Fibroblast of skin of left quadriceps (primary cell): ENCODE data around the gene ZBTB39.
A peak's percentile ranks its signal among the peaks of the same experiment; 100 is the strongest.
"Not testable (repeated sequence)": the region's sequence is repeated elsewhere in the genome, so short reads cannot be mapped to it uniquely, and the experiment has no call there.

Source experiments
- DNase-seq, 2 experiments: peaks; one replicate each; pipeline ENCODE4 v3.0.0-alpha.2; 2013; ENCODE audit warnings: low read depth in 2 of 2

The ZBTB39 gene

DNA sequence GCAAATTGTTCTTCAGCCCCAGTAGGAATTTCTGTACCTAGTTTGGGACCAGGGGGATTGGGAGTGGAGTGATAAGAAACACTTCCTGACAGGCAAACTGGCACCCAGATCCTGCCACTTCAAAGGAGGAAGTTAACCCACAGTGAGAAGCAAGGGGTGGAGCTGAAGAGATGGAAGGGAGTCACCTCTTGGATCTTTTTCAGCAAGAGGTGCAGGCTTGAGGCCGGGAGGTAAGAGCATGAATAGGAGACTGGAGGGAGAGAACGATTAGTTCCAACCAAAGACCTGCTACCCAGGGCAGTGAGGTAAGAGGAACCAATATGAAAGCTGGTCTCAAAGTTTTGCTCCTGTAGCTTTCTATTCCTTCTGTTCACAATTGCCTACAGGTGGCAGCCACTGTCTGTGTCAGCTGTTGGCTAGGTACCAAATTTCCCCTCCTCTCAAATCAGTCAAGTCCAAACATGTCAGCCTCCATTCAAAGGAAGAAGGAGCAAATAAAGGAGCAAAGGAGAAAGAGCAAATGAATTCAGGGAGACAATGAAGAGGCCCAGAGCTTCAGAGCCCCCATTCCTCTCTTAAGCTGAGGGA is 24.9 kb upstream of the ZBTB39 start:
- DNase-seq: no peak

DNA sequence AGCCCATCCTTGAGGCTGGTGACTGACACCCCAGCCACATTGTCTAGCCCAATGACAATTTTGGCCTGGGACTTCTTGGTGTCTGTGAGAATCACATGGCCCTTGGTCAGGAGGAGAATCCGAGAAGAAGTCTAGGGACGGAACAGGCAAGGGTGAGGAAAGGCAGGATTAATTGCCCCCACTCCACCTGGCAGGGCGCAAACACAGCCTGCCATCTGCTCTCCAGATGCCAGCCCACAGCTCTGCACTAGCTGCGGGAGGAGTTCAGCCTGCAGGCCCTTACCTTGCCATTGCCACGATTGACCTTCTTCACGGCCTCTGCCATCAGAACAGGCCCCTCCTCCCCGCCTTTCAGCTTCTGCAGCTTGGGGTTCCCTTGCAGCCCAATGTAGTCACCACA is 23.1 kb upstream of the ZBTB39 start:
- no peak for DNase-seq

DNA sequence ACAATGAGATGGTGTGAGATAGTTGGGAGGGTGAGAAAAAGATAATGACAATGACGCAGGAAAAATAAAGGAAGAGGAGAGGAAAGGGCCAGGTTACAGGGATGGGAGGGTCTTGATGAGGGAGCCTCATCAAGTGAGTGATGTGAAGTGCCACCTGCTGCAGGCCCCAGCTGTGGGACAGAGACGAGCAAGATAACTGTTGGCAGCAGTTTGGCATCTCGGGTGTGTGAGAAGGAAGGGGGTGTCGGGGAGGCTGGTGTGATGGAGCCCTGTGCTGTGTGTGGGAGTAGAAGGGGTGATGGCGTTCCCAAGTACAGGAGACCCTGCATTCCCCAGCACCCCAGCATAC is 21.4 kb upstream of the ZBTB39 start:
- DNase-seq: no peak

DNA sequence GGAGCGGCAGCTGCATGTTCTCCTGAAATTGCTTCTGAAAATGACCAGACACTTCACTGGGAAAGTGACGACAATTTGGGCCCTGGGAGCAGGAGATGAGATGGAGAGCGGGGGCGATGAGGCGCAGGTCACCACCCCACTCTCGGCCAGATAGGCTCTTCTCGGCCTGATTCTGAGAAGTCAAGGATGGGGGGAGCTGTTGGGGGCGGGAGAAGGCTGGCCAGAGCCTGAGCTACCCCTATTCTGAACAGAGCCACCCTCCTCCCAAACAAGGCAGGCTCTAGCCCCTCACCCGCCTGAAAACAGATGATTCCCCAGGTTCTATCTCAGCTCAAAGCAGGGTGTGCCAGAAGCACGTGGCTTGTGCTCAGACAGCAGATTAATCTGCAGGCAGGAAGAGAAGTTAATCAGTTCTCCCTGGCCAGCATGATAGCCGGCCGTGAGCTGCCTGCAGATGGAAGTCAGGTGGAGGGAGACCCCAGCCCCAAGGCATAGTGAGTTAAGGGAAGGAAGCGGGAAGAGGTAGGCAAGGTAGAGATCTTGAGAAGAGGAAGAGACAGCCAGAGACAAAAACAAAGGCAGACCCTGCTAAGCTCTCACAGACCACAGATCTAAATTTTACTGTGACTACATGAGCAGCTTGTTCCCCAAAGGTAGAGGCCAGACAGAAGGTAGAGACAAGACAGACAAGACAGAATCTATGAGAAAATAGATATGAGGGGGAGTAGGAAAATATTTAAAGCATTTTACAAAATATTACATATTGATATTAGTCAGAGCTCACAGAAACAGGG is 20.9 kb upstream of the ZBTB39 start:
- no peak for DNase-seq

DNA sequence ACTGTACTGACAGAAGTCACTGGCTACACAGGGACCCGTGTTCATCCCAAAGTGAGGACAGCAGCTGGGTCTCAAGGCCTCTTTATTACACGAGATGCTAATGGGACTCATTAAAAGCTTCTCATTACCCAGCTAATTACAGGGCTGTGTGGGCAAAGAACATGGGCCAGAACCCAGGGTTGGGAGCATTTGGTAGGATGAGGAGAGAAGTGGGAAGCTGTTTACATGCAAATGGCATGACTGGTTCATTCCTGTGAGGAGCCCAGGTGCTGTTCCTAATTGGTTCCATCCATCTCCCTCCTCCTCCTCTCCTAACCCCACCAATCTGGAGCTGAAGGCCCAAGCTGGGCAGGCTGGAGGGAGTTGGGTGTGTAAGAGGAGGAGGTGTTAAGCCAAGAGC is 18.9 kb upstream of the ZBTB39 start:
- DNase-seq: no peak

DNA sequence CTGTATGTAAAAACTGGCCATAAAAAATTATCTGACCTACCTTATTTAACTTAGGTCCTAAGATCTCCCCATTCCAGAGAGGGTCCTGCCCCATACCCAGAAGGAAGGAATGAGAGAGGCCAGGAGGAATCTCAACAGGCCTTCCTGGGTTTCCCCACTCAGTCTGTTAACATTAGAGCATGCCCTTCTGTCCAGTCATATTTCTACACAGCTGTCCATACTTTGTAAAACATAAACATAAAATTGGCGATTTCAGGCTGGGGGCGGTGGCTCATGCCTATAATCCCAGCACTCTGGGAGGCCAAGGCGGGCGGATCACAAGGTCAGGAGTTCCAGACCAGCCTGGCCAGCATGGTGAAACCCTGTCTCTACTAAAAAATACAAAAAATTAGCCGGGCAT is 16.0 kb upstream of the ZBTB39 start:
- not testable (repeated sequence) for DNase-seq

DNA sequence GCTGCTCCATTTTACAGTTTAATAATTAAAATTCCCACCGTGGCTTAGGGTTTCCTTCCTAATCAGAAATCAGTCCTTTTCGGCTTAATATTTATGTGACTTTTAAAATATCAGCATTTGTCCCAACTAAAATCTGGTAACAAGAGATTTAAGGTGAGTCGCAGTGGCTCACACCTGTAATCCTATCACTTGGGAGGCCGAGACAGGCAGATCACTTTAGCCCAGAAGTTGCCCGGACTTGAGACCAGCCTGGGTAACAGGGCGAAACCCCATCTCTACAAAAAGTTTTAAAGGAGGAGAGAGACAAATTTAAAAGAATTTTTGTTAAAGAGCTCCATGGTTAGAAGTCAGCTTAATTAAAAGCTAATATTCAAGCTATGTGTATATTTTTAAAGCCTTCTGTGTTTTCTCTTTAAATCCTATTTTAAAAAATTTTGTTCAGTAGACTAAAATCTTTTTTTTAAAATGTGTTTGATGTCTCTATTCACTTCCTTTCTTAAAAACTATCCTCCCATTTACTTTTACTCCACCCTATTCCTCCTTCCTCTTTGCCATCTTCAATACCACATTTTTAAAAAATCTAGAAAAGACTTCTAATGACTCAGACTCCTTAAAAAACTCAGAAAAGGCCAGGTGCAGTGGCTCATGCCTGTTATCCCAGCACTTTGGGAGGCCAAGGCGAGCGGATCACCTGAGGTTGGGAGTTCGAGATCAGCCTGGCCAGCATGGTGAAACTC is 13.8 kb upstream of the ZBTB39 start:
- DNase-seq: no peak

DNA sequence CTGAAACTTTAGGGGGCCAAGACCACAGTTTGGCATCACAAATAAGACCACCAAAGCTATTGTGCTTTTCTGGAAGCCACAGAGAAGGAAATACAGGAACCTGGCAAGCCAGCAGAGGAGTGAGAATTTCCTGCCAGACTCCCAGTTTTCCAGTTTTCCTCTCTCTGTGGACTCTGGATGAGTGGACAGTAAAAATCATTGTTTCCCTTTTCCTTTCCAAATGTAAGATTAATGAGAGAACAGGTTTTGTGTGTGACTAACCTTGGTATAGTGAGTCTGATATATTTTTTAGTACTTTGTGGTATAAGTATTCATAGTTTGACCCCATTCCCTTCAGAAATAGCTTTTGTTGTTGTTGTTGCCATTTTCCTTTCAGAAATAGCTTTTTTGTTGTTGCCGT is 12.6 kb upstream of the ZBTB39 start:
- DNase-seq: no peak

DNA sequence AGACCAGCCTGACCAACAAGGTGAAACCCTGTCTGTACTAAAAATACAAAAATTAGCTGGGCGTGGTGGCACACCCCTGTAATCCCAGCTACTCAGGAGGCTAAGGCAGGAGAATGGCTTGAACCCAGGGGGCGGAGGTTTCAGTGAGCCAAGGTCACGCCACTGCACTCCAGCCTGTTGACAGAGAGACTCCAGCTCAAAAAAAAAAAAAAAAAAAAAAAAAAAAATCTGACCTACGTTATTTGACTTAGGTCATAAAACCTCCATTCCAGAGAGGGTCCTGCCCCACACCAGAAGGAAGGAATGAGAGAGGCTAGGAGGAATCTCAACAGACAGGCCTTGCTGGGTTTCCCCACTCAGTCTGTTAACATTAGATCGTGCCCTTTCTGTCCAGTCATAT is 12.0 kb upstream of the ZBTB39 start:
- DNase-seq: not testable (repeated sequence)

DNA sequence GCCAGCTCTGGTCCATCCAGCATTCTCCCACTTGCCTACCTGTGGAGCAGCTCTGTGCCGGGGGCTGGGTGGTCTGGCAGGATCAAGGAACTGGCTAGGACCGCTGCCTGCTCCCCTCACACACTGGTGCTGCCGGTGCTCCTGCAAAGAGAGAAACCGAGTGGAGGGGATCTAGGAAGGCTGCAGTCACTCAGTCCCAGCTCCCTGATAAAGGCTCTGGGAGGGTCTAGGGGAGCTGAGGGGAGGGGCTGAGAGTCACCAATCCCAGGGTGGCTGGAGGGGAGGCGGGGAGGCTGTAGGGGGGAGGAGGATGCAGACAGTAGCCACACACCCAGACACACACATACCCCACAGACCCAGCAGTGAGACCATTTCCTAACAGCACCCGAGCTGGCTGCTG is 10.0 kb upstream of the ZBTB39 start, which contains the start of gene TAC3:
Gene TAC3, minus strand, starts transcription at position 182 of the 400 bp plus-strand sequence. CDS start 732 bp downstream, outside the sequence.
- DNase-seq: no peak

DNA sequence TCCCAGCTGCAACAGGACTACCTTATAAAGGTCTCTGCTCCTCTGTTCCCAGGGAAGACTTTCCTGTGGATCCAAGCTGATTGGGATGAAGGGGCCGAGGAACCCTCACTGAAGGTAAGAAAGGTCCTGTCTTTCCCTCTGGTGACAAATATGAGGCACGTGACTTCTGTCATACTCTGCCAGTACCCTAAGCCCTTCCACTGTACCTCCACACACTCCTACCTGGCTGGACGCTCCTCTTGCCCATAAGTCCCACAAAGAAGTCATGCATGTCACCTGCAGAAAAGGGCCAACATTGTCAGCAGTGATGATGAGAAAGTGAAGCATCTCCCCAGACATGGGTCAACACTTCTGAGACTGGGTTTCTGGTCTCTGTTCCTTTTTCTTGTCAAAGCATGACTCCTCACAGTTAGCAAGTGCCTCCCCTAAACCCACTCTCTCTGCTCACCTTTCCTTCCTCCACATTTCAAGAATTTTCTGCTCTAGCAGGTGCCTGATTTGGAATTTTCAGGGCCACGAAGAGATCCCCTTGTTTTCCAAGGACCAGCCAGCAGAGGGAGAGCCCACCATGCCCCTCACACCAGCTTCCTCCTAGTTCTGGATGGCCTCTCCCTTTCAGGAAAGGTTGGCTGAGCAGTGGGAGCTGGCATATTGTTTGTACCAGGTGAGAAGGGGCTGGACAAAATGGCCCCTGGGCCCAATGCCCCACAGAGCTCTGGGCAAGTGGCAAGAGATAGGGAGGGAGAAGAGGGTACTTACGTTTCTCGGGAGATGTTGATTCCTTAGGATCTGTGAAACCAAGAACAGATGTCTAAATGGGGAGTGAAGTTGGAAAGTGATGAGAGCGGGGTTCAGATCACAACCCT is 6.5 kb upstream of the ZBTB39 start:
- DNase-seq: no peak

DNA sequence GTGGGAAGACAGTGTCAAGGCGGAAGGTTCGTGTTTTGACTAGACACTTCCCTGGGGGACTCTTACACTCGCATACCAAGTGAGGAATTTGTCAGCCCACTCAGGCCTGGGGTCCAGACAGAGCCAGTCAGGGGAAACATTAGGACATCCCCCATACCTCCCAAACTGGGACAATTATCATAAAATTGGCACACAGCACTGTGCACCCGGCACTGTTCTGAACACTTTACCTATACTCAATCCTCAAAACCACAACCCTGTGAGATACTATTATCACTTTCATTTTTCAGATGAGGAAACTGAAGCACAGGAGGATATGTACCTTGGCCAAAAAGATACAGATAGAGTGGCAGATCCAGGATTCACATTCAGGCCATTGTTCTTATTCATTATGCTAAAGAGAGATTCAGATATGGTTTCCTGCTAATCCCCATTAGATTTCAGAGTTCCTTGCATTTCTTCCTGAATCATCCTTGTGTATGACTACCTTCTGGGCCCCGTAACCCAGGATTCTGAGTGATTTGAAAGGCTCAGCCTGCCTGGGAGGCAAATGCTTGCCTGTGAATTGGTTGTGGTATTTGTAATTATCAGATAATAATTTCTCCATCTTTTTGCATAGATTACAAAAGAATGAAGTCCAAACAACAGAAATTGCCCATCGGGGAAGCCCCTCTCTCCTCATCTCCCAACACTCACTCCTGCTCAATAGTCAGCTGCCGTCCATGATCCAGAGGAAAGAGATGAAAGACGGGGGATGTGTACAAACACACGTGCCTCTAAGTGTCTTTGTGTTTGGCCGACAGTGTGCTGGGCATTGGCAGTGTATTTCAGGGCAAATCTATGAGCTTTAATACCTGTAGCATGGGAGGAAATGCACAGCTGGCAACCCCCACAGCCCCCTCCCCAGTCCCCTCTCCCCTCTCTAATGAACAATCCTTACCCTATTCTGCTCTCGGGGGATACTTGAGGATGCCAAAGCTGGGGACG is 5.4 kb upstream of the ZBTB39 start:
- no peak for DNase-seq

DNA sequence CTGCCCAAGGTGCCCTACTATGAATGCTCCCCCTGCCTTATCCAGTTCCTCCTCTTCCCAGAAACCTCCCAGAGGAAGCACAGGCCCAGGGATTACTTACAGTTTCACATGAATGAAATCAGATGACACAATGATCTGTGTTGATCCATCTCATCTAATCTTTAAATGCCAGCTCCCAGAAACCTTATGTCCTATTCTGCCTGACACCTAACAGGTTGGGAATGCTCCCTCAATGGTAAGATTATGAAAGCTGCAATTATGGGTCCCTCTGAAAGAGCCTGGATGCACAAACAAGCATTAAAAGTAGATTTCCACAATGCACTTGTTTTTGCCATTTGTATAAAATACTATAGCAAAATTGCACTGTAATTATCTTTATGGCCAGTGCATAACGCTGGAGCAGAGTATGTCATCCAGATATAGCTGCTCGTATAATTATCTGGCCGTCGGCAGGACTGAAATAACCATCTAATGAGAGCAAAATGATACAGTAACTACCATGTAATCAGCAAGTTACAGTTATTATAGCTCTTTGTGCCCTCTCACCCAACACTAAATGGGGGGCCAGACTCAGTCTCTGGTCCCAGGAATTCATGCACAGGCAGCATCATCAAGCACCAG is 4.4 kb upstream of the ZBTB39 start:
- DNase-seq: no peak

DNA sequence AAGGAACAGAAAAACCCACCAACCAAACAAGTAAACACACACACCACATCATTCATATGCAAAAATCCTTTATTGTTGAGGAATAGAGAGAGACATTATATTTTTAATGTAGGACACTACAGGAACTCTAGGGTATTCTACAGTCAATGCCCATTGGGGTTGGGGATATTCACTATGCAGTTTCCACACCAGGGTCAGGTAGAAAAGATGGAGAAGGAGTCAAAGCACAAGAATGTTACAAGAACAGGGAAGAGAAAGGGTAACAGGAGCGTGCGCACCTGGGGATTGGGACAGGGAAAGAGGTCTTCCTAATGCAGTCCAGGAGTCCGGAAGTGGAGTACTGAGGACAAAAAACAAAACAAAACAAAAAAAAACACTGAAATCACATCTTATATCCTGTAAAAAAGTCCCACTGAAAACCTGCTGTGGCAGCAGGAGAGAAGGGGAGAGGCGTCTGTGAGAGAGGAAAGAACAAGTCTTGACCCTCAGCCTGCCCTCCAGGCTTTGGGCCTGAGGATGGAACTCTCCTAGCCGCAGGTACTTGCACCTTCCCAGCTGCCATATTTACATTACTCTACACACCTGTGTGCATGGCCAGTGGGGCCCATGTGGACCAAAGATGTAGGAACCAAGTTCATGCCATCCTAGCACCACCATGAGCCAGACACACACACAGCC is 3.7 kb upstream of the ZBTB39 start:
- no peak for DNase-seq

DNA sequence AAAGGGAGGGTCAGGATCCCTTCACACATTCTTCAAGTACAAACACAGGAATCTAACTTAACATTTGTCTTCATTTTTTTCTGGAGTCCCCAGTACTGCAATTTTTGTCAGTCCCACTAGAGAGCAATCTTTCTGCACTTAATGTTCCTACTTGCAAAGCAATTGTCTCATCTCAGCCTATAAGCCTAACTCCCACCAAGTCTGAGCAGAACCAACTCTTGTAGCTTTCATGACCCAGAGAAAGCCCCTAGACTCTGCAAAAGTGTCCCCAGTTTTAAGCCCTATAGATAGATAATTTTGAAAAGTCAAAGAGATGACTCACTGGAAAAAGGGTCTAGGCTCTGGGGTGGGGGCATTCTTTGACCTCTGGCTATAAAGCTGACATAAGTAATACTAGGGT is 1.8 kb upstream of the ZBTB39 start:
- peak; percentile 36 to 40 for DNase-seq

DNA sequence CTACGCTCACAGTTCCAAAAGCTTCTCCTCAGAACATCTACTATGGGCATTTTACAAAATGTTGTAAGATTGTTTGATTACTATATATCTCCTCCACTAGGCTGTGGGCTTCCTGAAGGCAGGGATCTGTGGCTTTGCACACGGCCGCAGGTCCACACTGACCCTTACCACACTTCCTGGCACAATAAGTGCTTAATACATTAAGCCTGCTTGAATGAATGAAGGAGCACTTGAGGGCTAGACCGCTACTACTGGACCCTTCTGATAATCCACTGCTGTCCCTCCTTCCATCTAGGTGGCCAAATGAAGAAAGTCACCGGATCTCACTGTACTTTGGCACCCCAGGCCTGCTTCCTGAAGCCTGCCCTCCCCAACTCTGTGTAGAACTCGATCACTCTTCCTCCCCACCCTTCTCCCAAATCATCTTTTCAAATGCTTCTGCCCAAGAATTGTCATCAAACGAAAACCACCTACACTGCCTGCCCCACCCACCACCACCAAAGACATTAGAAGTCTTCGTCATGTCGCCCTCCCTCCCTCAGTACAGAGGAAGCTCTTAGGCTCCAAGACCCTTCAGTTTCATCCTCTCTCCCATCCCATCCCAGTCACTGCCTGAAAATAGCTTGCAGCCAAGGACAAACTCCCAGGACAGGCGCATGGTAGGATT is 596 bp upstream of the ZBTB39 start:
- DNase-seq: no peak

DNA sequence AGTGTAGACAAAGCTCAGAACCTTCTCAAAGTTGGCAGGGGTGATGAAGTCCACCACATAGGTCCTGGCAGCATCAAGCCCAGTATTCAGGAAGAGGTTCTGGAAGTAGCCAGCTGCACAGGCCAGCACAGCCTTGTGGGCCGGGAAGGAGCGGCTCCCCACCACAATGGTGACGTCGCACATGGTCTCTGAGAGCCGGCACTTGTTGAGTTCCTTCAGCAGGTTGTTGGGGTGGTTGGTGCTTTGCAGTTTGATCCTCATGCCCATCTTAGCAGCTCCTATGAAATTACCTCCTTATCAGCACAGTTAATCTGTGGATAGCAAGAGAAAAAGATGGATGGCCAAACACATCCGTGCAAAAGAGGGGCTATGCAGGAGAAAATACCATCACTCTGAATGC is 1.7 kb downstream of the ZBTB39 start:
- no peak for DNase-seq

DNA sequence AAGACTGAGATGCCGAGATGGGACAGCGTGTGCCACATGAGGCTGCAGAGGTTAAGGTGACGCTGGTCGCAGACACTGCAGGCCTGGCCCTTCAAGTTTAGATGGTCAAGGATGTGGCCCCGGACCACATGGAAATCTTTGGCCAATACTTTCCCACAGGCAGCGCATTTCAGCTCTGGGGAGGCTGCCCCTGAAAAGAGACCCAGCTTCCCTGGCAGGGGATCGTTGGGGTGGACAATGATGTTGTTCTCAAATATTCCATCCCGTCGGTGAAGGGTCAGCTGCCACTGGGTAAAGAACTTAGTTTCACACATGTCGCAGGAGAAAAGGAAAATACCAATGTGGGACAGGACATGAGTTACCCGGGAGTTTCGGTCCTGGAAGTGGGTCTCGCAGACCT is 3.0 kb downstream of the ZBTB39 start:
- DNase-seq: no peak

DNA sequence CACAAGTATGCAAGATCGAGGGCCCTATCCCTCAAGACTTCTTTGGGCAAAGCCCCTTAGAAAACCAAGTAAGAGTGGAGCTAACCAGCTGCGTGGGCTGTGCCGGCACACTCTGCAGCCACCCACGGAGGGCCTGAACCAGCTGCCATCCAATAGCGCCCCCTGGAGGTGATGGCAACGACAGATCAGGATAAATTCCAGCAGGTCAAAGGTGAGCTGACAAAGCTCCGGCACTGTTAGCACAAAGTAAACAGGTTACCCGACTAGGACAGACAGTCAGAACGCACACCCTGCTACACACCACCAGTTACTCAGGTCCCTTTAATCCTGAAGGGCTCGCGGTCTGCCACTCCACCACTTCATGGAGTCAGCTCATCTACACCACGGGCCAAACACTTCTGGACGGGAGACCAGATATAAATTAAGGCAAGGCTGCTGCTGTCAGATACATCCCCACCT is 4.9 kb downstream of the ZBTB39 start:
- DNase-seq: no peak
